GM21381 (cell line): ENCODE measurements around the gene MAN1C1.

Experiments
- ATAC-seq: cut with Tn5 transposase; IDR thresholded peaks from one replicate; pipeline ENCODE4 v1.9.1; 2021; ENCODE audit warnings: mild to moderate bottlenecking, moderate library complexity; ENCODE audit not compliant: unreplicated experiment

Gene MAN1C1

DNA sequence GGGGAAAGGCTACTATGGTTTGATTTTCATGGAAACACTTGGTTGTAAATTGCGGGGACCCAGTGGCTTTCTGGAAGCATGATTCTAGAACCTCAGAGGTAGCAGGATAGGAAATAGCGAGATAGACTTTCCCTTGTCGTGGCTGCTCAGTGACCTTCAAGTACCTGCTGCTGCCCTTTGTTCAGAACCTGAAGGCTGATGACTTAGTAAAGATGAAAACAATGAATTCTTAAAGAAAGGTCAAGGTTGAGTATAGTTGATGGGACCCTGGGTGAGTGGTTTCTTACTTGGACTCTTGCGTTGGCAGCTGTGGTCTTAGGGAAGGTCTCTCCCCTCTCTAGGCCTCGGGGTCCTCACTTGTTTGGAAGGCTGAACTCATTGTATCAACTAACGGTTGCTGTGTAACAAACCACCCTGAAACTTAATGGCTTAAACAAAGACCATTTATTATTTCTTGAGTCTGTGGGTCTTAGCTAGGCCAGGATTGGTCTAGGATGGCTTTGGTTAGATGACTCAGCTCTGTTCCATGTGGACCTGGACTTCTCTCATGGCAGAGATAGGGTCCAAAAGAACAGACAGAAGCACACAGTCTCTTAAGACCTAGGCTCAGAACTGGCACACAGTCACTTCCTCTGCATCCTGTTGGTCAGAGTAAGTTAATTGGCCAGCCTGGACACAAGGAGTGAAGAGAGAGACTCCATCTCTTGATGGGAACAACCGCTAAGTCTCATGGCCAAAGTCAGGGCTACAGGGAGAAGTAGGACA lies 94.2 kb downstream of the MAN1C1 start:
- no peak for ATAC-seq

DNA sequence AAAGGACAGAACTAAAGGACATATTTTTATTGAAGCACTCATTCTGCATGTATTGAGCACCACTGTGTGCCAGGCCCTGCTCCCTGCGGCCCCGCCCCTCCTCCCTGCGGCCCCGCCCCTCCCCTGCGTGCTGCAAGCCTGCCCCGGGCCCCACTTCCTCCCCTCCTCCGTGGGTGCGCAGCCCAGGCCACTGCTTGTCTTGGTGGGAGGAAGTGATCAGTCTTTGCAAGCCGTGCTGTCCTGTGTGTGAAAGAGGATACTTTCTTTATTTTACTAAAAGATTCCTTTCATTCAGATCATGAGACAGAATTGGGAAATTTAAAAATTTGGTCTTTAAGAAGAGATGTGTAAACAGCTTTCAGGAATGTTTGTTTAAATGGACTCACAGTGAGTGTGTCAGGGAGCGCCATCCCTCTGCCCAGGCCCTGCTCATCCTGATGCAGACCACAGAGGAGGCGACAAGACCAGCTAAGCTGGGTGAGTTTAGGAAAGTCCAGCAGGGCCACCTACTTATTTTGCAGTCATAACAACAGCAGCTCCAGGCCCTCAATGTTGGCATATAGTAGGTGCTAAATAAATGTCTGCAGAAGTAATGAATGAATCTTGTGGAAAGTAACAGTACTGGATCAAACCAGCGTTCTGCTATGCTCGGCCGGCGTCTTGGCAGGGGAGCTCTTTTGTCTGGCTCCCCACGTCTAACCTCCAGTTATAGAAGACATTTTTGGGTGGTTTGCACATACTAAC lies 95.1 kb downstream of the MAN1C1 start:
- no peak for ATAC-seq

DNA sequence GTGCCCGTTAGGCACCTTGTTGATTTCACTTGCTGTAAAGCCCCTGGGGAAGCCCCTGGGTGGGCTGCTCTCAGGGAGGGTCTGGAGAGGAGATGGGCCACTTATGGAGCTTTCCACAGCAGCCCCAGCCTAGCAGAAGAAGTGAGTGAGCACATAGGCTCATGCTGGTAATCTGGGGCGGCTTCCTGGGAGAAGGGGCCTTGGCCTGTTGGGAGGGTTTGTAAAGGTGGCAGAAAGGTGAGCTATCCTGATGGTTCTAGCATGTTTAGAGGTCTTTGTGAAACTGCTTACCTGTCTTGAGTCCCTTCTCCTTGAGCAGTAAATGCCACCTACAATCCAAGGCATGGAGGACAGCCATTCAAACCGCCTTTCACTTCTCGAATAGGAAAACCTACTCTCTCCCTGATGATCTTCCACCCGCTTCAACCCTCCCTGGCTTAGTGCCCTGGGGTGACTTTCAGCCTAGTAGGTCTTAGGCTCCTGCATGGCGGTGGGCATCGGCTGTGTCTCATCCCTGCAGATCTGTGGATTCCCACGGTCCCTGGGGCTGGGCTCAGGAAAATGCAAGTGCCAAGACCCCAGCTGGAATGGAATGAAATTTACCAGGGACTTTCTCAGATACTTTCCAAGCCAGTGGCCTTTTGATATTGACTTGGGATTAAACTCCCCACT lies 95.8 kb downstream of the MAN1C1 start:
- no peak for ATAC-seq

DNA sequence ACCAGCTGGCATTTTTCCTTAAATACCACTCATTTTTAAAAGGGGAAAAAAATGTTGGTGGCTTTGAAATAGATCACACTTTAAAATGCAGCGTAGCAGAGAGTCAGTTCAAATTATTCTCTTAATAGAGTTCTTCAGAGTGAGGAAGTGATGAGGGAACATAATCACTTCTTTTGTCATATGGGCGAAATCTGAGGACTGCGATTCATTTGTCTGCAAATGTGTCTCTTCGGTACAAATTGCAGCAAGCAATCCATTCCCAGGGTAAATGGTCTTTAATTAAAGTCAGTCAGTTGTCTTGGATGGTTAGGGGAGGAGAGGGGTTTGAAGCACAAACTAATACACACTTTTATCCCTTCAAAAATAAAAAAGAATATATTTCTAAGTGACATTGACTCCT lies 97.4 kb downstream of the MAN1C1 start:
- ATAC-seq: no peak

DNA sequence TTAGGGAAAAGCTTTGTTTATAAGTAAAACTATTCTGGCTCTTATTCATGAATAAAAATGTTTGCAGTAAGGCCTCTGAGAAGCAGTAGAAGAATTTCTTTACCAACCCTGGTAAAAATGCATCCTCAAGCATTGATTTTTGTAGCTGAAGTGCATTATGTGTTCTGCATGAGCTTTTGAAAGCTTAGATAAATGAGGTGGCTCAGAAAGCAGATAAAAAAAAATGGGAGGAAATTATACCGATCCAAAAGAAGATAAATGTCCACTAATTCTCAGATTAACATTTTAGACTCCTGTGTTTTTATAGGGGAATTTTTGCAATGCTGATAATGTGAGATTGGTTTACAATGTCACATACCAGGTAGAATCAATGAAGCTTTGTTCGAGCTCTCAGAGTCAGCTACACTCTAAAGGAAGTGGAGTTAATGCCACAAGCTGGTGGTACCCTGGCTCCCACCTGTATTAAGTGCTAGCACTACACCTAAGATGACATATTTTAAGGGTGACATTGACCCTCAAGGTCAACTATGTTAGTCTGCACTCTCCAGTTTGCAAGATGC lies 97.9 kb downstream of the MAN1C1 start:
- ATAC-seq: no peak

DNA sequence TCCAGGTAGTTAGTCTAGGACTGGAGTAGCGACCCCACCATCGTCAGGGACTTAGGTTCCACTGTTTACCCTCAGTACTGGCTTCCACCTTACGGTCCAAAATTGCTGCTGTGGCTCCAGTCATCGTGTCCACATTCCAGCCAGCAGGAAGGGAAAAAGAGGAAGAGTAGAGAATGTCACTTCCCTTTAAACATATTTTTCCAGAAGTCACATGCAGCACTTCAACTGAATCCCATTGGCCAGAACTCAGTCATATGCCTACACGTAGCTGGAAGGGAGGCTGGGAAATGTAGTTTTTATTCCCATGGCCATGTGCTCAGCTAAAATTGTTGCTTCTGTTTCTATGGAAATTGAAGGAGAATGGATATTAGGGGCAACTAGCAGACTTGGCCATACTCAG lies 99.3 kb downstream of the MAN1C1 start:
- ATAC-seq: no peak

DNA sequence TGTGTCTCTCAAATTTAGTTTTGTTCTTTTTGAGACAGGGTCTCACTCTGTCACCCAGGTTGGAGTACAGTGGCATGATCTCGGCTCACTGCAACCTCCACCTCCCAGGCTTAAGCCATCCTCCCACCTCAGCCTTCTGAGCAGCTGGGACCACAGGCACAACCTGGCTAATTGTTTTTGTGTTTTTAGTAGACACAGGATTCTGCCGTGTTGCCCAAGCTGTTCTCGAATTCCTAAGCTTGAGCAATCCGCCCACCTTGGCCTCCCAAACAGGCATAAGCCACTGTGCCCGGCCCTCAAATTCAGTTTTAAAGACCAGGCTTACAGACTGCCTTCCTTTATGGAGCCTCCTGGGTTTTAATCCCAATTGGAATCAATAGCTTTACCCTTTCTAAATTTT lies 99.7 kb downstream of the MAN1C1 start:
- ATAC-seq: no peak

DNA sequence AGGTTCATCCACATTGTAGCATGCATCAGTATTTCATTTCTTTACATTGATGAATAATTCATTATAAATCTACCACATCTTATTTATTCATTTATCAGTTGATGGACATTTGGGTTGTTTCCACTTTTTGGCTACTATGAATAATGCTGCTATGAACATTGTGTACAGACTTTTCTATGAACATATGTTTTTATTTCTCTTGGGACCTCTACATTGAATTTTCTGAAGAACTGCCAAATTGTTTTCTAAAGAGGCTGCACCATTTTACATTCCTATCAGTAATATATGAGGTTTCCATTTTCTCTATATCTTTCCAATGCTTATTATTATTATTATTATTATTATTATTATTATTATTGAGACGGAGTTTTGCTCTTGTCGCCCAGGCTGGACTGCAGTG lies 102.1 kb downstream of the MAN1C1 start:
- no peak for ATAC-seq

DNA sequence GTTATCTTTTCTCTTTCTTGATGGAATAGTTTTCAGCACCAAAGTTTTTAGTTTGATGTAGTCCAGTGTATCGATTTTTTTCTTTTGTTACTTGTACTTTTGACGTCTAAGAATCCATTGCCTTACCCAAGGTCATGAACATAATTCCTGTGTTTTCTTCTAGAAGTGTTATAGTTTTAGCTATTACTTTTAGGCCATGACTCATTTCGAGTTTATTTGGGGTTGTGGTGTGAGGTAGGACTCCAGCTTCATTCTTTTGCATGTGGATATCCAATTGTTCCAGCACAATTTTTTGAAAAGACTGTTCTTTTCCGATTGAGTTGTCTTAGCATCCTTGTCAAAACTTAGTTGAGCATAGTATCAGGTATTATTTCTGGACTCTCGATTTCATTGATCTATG lies 104.0 kb downstream of the MAN1C1 start:
- no peak for ATAC-seq

DNA sequence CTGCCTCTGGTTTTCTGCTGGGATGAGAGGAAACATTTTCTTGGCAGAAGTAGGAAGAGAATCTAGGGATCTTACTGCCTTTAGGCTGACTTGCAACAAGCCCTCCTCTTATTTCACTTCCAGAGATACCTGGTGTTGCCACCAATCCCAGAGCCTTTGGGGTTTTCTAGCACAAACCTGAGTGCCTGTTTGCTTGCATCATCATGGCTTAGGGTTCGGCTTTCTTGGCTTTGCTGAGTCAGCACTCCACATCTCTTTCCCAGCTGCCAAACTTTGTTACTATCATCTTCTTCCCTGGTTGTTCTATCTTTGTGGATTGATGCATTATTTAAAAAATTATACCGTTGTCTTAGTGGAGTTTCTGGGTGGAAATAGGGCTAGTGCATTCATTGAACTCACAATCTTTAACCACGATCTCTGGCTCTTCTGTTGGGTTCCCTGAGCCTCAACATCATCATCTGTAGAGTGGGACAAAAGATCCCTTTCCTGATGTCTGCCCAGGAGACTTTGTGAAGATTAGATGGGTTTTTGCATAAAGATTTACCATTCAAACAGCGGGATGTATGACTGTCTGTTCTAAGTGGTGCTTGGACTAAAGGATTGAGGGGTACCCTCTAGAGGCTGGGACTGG lies 106.8 kb downstream of the MAN1C1 start:
- no peak for ATAC-seq

DNA sequence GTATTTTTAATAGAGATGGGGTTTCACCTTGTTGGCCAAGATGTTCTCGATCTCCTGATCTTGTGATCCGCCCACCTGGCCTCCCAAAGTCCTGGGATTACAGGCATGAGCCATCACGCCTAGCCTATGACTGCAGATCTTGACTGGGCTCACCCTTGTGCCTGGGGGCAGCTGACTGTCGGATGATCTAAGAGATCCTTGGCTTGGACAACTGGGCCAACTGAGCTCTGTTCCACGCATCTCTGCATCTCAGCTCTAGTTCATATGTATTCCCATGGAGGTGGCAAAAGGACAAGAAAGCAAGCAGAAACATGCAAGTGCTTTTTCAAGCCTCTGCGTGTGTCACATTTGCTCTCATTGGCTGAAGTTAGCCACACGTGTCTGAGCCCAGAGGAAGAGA lies 107.6 kb downstream of the MAN1C1 start:
- ATAC-seq: no peak

DNA sequence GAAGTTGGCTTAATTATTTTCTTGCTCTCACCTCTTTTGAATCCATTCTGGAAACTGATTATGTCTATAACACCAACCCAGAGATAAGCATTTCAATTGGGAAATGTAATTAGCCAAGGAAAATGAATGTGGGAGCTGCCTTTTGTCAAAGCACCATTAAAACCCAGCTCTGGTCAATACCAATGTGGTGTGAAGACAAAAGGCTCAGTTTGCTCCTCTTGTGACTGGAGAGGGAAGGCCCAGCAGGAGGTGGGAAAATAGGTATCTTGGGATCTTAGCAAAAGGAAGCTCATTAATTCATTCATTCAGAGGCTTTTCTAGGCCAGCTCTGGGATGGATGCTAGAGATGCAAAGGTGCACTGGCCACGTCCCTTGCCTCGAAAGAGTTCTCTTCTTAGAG lies 108.4 kb downstream of the MAN1C1 start:
- no peak for ATAC-seq

DNA sequence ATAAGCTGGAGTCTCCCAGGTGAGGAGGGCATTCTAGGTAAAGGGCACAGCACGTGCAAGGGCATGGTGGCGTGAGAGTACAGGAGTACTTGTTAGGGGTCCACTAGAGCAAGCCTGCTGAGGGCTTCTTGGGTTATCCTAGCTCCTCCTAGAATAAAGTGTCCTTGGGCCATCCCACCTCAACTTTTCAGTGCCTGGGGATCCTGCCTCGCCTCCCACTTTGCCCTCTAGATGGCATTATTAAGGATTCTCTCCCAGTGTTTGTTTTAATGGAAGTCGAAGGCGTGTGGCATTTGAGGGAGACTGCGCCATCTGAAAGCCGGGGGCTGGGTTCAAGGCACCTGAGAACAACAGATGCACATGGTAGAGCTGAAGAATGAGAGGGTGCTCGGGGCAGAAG lies 108.9 kb downstream of the MAN1C1 start:
- ATAC-seq: no peak

DNA sequence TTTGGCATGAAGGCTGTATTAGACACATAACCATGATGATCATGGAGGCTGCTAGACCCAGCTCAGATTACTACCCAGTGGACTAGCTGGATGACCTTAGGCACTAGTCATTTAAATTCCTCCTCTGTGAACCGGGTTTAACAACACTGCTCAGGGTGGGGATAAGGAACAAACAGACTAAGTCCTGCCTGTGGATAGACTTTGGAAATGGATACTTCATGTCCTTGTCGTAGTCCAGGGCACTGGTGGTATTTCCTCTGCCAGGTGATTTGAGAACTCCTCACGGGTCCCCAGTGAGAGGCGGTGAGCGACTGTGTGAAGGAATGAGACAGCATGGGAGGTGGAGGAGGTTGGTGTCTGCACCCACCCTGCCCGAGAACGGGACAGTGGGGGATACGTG lies 110.5 kb downstream of the MAN1C1 start:
- ATAC-seq: no peak

DNA sequence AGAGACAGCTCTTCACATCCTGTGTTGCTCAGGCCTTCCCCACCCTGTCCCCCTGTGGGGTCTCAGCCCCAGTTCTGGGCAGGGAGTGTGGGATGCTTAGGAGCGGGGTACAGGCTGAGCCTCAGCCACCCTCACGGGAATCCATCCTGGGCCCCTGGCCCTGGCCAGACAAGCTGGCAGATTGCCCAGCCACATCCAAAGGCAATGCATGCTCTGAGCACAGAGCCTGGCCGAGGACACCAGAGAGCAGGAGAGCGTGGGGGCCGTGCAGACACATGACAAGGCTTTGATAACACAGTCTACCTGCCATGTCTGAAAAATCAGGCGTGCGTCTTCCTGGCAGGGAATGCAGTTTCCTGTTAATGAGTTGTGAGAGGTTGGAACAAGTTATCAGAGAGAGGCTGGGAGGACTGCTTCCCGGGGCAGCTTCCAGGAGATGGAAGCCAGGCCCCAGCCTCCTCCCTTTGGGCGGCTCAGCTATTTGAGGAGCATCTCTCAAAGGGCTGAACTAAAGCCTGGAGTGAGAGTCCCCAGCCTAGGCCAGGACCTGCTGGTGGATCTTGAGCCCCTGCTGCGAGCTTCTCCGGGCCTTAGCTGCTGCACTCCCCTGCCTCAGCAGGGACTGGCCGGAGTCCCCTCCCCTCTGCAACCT lies 111.2 kb downstream of the MAN1C1 start:
- no peak for ATAC-seq

DNA sequence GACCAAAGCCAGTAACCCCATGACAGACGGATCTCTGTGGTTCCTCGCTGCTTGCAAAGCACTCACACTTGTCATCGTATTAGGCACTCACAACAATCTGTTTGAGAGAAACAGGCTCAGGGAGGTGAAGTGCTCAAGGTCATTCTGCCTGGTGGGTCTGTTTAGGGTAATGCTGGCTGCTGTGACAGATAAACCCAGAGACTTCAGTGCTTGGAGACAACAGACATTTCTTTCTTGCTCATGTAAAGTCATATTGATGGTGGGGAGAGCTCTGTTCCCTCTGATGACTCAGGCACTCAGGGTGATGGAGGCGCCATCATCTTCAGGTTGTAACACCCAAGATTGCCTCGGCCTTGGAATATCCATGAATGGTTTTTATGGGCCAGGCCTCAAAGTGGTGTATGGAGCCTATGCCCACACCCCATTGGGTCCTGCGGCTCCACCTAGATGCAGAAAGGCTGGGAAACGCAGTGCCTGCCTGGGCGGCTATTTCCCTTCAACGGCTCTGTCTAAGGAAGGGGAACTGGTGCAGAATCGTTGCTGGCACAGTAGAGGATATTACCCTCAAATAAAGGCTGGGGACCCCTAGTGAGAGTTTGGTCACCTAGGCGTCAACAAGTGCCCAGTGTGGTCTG lies 111.8 kb downstream of the MAN1C1 start:
- ATAC-seq: no peak

DNA sequence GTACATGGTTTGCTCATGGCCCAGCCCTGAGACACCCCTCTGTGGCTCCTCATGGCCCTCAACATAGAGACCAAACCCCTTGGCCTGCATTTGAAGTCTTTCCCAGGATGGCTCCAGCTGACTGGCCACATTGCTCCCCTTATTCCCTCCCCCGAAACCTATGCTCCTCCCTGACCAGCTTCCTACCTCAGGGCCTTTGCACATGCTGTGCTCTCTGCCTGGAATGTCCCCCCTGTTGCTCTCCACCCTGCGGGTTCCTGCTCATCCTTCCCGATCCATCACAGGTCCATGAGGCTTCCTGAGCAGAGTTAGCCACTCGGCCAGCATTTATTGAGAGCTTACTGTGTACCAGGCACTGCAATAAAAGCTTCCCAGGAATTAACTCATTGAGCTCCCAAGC lies 112.5 kb downstream of the MAN1C1 start:
- ATAC-seq: no peak

DNA sequence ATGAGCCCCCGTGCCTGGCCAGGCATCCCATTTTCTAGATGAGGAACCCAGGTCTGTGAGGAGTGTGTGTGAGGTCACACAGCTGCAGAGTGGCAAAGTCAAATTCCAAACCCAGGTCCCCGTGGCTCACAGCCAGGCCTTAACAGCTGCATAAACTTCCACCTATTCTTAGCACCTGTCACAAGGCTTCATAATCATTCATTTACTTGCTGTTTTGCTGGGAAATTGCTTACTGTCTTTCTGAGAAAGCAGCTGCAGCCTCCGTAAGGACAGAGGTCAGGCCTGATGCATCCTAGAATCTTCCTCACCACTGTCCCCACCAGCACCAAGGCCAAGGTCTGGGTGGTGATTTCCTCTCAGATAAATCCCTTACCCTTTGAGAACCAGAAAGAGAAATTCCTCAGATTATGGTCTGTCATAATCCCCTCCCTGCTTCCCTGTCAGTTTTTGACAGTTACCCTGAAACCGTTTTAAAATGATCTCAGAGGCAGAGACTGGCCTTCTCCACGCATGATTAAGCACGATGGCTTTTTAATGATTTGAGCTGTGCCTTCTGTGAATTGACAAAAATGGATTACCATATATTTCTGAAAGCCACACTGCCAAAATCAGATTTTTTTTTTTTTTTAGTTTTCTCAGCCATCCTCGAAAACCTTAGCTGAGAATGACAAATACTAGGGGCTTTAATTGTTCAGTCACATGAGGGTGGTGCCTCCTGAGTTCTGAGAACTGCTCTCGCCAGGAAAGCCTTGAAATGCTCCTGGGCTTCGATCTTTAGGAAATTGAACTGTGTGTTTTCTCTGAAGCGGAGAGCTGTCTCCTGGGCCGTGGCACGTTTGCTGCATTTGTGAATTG lies 113.4 kb downstream of the MAN1C1 start:
- no peak for ATAC-seq

DNA sequence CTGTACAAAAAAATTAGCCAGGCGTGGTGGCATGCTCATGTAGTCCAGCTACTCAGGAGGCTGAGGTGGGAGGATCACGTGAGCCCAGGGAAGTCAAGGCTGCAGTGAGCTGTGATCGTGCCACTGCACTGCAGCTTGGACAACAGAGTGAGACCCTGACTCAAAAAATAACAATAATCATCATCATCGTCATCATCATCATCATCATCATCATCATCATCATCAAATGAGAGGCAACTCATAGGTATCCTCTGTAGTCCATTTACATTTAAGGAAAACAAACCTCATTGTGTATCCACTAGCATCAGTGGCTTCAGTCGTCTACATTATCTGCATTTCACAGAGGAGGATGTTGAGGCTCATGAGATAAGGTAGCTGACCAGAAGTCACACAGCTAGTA lies 114.6 kb downstream of the MAN1C1 start:
- ATAC-seq: no peak
